HG03097 (cell line): ENCODE results near the gene UBE3D.
"Not testable (repeated sequence)": the region's sequence is repeated elsewhere in the genome, so short reads cannot be mapped to it uniquely, and the experiment has no call there.

Experiments used
- ATAC-seq: cut with Tn5 transposase; IDR thresholded peaks from one replicate; pipeline ENCODE4 v1.9.1; 2021; ENCODE audit not compliant: unreplicated experiment, low FRiP score

Gene UBE3D

GRCh38 chr6:83055366-83055964 is 10.2 kb downstream of the UBE3D start:
- no peak for ATAC-seq

GRCh38 chr6:83053678-83054077 is 12.0 kb downstream of the UBE3D start:
- no peak for ATAC-seq

- no peak for ATAC-seq
Measured at GRCh38 chr6:83051377-83052172, 14.1 kb downstream of the UBE3D start.

- ATAC-seq, result no peak
Measured at GRCh38 chr6:83047065-83047754, 18.4 kb downstream of the UBE3D start.

GRCh38 chr6:83044091-83044768 is 21.4 kb downstream of the UBE3D start:
- ATAC-seq, result no peak

- ATAC-seq, result no peak
Measured at GRCh38 chr6:83042467-83043053, 23.1 kb downstream of the UBE3D start.

- no peak for ATAC-seq
Measured at GRCh38 chr6:83038246-83038645, 27.4 kb downstream of the UBE3D start.

- no peak for ATAC-seq
Measured at GRCh38 chr6:83031689-83032088, 34.0 kb downstream of the UBE3D start.

GRCh38 chr6:83019741-83020140 is 45.9 kb downstream of the UBE3D start:
- no peak for ATAC-seq

- ATAC-seq, result not testable (repeated sequence)
Measured at GRCh38 chr6:83011131-83011530, 54.5 kb downstream of the UBE3D start.

GRCh38 chr6:83008626-83009025 is 57.0 kb downstream of the UBE3D start:
- ATAC-seq, result no peak

GRCh38 chr6:83006270-83006905 is 59.3 kb downstream of the UBE3D start:
- no peak for ATAC-seq

GRCh38 chr6:82996156-82996555 is 69.5 kb downstream of the UBE3D start:
- no peak for ATAC-seq

GRCh38 chr6:82995066-82995465 is 70.6 kb downstream of the UBE3D start:
- ATAC-seq, result no peak

- no peak for ATAC-seq
Measured at GRCh38 chr6:82989736-82990290, 75.8 kb downstream of the UBE3D start.

- ATAC-seq, result no peak
Measured at GRCh38 chr6:82988930-82989351, 76.7 kb downstream of the UBE3D start.

- no peak for ATAC-seq
Measured at GRCh38 chr6:82987951-82988350, 77.7 kb downstream of the UBE3D start.

GRCh38 chr6:82987416-82987815 is 78.2 kb downstream of the UBE3D start:
- no peak for ATAC-seq

GRCh38 chr6:82984720-82985119 is 80.9 kb downstream of the UBE3D start:
- no peak for ATAC-seq

- ATAC-seq, result no peak
Measured at GRCh38 chr6:82980086-82980485, 85.6 kb downstream of the UBE3D start.
